Measurements from ENCODE around the gene USP49.
"Not testable (repeated sequence)": the region's sequence is repeated elsewhere in the genome, so short reads cannot be mapped to it uniquely, and the experiment has no call there.

Gene USP49

DNA sequence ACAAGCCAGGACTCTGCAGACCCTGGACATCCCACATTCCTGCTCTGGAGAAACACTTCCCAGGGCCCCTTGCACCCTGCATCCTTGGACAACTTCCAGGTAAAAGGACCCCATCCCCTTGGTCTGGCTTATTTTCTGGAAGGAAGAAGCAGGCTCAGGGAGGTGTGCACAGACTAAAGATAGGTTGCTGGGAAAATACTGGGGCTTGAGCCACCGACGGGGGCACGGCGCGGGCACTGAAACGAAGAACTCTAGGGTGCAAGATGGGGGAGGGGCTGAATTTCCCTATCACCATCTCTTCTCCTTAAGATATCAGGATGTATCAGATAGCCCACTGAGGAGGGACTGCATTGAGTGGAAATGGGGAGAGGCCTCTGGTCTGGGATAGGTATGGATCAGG is 116.3 kb downstream of the USP49 start:
- no peak for DNase-seq

DNA sequence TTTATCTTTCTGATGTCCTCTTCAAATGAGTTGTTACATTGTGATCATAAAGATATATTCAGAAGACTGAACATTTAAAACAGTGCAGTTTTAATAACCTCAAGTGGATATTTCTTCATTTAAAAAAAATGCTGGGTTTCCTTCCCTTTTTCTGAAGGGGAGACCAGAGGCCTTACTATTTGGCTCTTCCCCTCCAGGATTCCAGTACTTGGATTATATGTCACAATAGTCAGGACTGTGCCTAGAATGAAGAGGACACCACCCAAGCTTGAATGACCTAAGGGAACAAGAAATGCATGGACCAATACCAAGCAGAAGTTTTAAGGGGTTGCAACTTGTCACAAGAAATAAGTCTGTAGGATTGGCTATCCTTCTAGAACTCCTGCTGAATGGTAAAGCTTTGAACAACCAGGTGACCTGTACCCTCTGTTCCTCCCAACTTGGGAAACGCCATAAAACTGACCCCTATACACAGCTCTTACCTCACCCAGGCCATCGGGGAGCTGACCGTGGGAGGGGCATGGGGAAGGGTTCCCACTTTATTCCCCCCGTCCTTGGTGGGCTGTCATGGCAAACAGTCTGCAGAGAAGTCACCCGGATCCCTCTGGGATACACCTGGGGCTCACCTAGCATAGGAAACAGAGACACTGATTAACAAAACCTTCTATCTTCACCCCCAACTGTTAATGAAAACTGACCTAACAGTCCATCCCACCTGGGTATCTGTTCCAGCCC is 117.5 kb downstream of the USP49 start:
- no peak for DNase-seq

DNA sequence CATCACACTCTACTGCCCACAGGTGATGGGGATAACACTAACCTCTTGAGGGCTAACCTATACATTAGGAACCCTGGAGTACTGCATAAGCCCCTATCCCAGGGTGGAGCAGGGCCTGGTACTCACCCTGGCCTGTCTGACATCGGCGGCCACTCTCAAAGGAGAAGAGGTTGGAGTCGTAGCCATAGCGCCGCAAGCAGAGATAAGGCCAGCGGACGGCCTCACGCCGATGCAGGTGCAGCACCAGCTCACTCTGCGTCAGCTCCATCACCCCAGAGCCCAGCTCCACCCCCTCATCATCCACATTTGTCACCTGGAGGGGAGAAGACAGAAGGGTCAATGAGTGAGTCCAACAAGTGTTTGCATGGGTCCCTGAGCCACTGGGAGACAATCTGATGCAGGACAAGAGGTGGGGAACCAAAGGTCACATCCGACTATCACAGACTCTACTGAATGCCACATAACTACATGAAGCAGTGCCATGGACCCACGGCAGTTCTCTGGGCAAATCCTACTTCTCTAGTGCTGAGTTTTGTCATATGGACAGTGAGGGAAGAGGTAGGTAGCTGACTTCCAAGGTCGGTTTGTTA is 119.8 kb downstream of the USP49 start:
- DNase-seq: no peak

DNA sequence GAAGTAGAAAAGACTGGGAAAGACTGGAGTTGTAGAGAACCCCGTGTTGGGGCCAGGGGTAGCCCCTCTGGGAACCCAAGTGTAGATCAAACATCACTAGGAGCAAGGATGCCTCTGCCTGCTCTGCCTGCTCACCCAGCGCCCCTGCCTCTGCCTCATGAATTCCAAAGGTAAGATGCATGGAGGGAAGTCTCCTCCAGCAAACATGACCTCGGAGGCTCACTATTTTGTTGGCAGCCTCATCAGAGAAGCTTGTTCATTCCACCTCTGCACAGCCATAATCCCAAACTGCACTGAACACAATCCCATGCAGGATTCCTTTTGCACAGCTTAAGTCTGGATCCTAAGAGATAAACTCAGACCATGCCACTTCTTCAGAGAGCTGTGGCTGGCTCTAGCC is 120.3 kb downstream of the USP49 start:
- no peak for DNase-seq

DNA sequence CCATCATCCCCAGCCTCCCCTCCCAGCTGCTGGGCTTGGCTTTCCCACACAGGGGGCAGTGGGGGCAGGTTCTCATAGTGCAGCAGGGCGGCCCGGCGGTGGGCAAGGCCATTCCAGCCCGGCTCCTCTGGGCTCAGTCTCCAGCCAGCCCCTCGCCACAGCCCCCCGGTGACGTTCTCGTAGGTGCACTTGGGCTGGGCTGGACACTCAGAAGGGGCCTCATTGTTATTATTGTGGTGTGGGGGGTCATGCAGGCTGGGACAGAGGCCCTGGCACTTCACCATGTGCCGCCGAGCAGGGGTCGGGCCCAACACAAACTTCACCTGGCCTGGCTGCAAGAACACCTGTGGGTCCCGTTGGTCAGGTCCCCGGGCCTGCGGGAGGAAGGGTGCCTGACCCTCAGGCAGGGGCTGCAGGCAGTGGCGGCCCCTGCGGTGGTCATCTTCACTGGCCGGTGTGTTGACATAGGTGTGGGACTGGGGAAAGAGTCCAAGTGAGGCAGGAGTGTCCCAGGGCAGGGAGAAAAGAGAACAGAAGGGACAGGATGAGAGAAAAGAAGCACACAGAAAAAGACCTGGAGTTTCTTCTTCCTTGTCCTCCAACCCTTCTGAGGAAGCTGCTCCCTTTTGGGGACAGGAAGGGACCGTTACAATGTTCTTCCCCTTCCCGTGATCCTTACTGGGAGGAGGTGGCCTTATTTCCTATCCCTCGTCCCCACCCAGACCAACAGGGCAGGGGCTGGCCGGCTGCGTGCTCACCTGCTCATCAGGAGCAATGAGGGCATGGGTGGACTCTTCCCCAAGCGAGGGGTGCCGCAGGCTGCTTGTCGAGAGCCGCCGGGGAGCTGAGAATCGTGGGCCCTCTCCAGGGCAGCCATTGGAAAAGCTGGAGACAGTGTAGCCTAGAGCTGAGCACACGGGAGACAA is 123.9 kb downstream of the USP49 start:
- DNase-seq: no peak

DNA sequence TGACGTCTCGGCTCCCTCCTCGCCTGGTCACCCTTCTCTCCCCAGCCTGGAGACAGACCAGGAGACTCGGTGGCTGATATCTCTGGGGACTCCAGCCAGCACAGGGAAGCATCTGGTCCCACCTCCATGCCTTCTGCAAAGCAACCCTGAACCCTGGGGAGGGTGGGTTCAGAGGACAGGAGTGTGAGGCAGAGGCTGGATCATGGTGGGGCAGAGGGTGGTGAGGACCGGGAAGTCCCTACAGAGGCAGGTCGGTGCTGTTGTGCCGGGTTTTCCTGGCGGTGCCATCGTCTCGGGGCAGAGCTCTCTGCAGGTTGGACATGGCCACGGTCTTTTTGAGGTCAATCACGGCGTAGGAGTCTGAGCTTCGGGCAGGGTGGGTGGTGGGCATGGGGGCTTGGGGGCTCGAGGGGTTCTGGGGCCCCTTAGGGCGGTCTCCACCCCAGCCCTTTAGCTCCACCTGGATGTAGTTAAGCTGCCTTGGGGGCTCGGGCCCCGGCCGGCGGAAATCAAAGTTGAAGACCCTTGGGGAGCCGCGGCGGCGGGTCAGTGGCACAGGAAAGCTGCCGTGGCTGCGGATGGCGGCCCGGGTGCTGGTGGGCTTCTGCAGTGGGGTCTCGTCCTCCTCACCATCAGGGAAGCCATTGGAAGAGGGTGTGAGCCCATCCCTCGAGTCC is 124.7 kb downstream of the USP49 start:
- no peak for DNase-seq

DNA sequence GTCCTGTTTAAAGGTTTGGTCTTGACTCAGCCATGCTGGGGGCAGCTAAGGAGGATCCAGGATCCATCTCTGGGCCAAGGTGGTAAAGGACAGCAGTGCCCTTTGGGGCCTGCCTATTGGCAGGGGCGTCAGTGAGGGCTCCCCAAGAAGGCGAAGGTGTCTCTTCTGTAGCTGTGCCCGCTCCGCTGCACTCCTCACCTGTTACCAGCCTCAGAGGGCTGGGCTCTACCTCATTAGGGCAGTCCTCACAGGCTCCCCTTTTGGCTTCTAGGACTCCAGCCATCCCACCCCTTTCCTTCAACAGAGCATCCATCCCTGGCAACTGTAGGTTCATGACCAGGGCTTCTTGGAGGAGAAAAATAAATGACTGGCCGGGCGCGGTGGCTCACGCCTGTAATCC is 125.8 kb downstream of the USP49 start:
- no peak for DNase-seq

DNA sequence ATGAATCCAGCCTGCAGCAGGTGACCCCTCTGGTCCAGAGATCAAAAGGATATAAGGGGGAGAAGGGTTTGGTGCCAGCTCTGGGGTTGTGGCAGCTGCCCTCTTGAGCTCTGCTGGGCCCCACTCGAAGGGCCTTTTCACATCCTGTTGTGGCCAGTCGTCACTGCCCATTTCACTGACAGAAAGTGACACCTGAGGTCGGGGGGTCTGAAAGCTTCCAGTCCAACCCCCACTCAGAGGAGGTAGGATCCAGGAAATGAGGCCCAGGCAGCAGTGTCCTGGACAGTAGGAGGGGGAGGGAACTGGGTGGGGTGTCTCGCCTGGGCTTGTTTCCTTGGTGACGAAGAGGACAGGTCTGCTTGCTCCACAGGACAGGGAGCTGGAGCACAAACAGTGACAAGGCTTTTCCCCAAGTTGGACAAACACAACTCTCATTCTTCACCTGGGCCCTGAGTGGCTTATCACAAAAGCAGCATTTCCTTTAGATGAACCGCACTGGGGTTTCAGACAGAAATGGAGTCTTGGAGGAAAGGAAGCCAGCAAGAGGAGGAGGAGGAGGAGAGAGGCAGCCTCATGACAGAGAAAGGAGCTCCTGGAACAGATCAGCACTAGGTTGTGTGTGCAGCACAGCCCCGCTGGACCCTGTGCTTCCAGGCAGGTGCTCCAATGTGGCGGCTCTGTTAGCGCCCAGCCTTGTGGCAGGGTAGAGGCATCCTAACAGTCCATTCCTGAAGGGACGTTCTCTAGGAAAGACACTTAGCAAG is 126.4 kb downstream of the USP49 start:
- DNase-seq: no peak

DNA sequence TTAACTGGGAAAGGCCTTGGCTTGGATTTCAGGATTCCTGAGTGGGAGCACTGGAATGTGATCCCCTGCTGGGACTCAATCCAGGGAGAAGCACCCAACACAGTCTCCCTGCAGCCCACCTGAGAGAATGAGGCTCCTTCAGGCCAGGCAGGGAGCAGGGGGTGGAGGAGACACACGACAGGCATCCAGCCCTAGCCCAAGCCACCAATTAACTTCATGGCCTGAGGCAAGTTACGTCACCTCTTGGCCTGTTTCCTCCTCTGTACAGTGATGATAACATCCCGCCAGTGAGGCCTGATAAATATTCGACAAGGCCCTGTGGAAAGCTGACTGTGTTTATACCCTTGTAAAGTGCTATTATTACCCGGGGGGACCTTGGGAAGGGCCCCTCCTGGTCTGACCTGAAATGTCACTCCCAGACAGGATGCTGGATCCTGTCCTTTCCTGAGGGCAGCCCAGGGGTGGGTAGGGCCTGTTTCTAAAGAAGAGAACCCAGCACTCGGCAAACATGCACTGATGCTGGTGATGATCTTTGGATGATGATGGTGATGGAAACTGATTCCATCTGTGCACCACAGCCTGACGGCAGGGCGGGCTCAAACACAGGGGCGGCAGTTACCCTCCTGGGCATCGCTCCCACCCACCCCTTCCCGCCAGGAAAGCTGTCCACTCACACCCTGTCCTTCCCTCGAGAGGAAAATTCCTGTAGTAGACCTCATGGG is 127.9 kb downstream of the USP49 start:
- DNase-seq: no peak

DNA sequence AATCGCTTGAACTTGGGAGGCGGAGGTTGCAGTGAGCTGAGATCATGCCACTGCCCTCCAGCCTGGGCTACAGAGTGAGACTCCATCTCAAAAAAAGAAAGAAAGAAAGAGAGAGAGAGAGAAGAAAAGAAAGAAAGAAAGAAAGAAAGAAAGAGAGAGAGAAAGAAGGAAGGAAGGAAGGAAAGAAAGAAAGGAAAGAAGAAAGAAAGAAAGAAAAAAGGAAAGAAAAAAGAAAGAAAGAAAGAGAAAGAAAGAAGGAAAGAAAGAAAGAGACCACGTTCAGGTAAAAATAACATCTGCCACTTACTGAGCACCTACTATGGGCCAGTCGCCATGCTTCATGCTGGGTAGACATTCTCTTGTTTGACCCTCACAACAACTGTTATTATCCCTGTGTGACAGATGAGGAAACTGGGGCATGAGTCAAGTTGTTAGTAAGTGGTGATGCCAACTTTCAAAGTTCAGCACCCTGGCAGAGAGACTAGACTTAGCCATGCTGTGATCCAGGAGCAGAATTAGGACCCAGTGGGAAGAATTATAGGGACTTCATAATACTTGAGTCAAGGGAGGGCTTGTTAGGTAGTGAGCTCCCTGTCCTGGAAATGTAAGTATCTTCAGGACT is 129.0 kb downstream of the USP49 start:
- DNase-seq: not testable (repeated sequence)

DNA sequence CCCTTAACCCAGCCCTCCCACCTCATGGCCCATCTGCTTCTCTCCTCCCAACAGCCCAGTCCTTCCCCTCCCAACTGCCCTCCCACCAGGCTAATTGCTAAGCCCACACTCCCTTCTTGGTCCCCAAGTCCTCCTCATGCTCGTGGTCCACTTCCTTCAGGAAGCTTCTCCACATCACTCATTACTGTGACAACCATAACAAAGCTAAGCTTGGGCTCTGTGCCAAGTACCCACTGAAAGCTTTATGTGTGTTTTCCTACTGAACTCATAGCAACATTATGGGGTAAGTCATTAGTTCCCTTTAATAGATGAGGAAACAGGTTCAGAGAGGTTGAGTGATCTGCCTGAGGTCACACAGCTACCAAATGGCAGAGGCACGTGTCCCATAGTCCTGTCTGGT is 131.7 kb downstream of the USP49 start:
- no peak for DNase-seq

DNA sequence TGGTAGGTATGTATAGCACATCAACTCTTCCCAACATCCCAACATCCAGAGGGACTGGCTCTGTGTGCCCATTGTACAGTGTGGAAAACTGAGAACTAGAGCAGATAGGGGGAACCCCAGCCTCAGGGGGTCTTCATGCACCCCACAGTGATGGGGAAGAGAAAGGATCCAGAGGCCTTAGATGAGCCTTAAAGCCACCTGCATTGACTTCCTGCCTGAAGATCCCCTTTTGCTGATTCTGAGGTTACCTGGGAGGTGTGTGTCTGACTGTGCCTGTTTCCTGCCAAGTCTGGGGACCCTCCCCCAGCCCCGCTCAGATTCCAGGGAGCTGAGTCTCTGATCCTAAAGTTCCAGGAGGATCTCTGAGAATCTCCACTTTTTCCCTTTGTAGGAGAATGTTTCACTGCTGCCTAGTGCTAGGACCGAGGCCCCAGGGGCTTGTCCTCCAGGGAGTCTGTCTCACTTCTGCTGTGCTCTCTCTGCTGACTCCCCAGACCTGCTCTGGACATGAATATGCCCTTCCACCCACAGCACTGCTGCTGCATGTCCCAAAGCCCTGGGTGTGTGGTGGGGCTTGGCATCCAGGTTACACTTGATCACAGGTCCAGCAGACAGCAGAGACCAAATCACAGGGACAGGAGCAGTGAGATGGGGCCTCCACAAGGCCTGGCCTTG is 135.1 kb downstream of the USP49 start:
- no peak for DNase-seq

DNA sequence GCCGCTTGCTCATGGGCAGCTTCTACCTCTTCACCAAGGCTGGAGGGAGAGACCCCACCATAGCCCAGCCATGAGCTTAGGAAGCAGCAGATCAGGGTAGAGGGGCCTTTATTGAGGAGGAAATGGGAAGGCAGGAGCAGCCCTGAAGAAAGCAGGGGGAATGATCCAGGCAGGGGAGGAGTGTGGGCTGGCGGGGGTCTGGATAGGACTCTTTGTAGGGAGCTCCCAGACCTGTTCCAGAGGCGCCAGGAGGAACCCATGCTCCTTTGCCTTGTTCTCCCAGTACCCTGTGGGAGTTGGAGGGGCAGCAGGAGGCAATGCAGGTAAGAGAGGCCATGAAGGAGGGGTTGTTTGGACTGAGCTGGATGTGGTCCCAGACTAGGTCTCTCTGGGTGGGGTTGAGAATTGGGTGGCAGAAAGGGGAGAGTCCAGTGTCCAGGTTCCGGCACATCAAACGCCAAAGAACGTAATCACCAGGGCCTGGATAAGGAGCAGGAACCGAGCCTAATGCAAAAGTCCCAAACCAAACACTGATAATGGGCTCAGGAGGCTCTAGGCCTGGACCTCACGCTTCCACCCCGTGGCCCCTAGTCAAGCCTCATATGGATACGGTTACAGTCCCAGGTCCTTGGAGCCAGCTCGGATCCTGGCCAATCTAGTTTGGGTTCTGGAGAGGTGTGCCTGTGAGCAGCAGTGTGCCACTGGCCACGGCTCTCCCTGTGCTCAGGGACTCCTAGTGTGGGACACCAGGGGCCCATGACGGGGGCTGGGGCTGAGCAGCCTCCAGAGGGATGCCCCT is 135.9 kb downstream of the USP49 start:
- DNase-seq: no peak

DNA sequence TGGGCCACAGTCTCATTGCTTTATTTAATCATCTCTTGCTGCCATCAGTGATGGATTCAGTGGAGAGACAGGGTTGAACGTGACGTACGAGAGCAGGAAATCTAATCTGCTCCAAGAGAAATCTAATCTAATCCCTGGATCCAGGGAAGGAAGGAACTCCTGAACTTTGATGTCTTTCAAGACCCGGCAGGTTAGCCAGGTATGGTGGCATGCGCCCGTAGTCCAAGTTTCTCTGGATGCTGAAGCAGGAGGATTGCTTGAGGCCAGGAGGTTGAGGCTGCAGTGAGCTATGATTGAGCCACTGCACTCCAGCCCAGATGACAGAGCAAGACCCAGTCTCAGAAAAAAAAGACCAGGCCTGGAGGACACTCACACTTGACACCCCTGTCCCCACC is 136.5 kb downstream of the USP49 start:
- DNase-seq: no peak

DNA sequence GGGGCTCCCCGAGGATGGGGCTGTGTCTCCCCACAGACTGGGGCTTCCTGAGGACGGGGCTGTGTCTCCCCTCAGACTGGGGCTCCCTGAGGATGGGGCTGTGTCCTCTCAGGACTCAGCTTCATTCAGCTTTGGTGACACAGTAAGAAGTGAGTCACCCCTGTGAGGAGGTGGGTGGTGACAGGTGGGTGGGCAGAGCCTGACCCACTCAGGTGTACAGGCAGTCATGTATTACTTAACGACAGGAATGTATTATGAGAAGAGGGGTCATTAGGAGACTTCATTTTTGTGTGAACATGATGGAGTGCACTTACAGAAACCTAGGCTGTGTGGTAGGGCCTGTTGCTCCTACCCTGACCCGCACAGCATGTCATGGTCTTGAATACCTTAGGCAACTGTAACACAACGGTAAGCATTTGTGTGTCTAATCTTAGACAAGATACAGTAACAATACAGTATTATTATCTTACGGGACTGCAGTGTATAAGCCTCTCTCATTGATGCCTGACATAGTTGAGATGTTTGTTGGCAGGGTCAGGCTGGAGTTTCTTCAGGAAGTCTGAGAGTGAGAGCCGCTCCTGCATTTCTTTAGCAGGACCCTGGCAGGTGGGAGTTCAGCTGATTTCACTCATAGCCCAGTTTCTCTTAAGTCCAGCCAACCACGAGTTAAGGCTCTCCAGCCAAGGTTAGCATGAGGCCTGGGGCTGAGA is 137.1 kb downstream of the USP49 start:
- no peak for DNase-seq

DNA sequence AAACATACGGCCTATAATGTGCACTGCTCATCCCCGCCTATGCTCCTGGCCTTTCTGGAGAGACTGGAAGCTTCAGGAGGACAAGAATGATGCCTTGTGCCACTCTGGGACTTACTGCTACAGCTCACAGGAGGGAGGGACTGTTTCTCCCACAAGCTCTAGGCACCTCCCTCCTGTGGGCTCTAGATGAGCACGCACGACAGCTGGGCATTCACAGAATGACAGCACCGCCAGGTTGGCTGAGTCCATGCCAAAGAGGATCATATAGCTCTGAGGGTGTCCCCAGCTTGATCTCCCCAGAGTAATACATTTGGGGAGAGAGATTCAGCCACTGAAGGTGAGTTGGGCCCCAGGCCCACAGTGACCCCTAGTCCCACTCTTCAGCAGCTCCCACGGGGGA is 137.9 kb downstream of the USP49 start:
- no peak for DNase-seq

DNA sequence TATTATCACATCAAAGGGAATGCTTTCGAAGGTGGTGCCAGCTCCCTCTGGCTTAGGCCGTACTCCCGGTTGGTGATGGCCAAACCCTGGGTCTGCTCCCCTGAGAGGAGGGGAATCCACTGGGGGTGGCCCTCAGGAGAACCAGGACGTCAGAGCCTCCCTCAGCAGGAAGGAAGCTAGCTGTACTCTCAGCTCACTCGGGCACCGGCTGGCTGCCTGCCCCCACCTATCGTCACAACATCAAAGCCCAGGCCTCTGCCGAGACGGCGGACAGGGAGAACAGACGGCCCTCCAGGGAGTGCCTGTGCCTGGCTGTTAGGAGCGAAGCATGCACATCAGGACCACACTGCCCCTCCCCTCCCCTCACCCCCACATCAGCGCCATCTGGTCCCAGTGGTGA is 138.8 kb downstream of the USP49 start:
- no peak for DNase-seq

DNA sequence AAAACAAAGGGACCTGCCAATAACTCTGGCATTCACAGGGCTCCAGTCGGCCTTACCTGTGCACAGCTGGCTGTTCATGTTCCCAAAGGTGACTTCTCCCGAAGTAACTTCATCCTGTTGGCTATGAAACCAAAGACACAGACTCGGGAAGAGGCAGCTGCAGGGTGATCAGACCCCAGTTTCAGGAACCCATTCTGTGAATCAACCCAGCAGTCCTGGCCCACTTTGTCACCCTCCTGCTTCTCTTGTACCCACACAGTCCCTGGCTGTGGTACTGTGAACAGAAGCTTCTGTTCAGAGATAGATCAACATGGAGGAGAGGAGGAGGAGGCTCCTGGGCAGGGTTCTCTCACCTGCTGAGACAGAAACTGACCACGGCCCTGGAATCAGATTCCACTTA is 139.3 kb downstream of the USP49 start:
- no peak for DNase-seq

DNA sequence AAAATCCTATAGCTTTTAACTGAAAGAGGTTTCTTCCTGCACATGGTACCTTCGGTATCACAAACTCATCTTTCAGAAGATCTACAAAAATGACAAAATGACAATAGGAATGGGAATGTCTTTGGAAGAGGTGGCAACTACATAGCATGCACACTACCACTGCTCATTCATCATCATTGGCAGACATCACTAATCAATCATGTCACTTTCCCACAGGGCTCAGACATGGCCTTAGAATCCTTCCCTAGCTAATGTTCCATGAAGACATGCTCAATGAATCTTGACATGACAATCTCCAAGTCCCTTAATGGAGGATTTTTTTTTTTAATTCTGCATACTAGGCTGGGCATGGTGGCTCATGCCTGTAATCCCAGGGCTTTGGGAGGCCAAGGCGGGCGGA is 144.8 kb downstream of the USP49 start:
- no peak for DNase-seq

All from central memory CD4-positive, alpha-beta T cell (primary cell).